NCI-H1048 (cell line): ENCODE data around the gene ATP8B1.
"Not testable (repeated sequence)": the region's sequence is repeated elsewhere in the genome, so short reads cannot be mapped to it uniquely, and the experiment has no call there.

Experiments used
- DNase-seq: peaks from one replicate; lab custom pipeline; 2025; lab: John Stamatoyannopoulos, UW

ATP8B1 gene

GRCh38 chr18:57660961-57661360, 142.2 kb downstream of the ATP8B1 start:
- no peak for DNase-seq

- DNase-seq, result no peak
Measured at GRCh38 chr18:57659460-57660102, 143.5 kb downstream of the ATP8B1 start.

GRCh38 chr18:57657542-57657941, 145.6 kb downstream of the ATP8B1 start:
- no peak for DNase-seq

GRCh38 chr18:57655740-57656139, 147.4 kb downstream of the ATP8B1 start:
- no peak for DNase-seq

- no peak for DNase-seq
Measured at GRCh38 chr18:57651914-57652313, 151.2 kb downstream of the ATP8B1 start.

GRCh38 chr18:57649556-57650500, 153.3 kb downstream of the ATP8B1 start:
- no peak for DNase-seq

GRCh38 chr18:57648414-57648813, 154.7 kb downstream of the ATP8B1 start:
- no peak for DNase-seq

- no peak for DNase-seq
Measured at GRCh38 chr18:57644540-57644939, 158.6 kb downstream of the ATP8B1 start.

GRCh38 chr18:57643726-57644125, 159.4 kb downstream of the ATP8B1 start:
- DNase-seq, result not testable (repeated sequence)

GRCh38 chr18:57642462-57642861, 160.7 kb downstream of the ATP8B1 start:
- not testable (repeated sequence) for DNase-seq

- no peak for DNase-seq
Measured at GRCh38 chr18:57640749-57641148, 162.4 kb downstream of the ATP8B1 start.

GRCh38 chr18:57640236-57640635, 162.9 kb downstream of the ATP8B1 start:
- no peak for DNase-seq

GRCh38 chr18:57635003-57635822, 167.9 kb downstream of the ATP8B1 start:
- no peak for DNase-seq

GRCh38 chr18:57631697-57632096, 171.4 kb downstream of the ATP8B1 start:
- DNase-seq, result no peak

GRCh38 chr18:57630754-57631595, 172.1 kb downstream of the ATP8B1 start:
- no peak for DNase-seq

- DNase-seq, result peak; percentile 44
Measured at GRCh38 chr18:57630002-57630753, 172.9 kb downstream of the ATP8B1 start.

- no peak for DNase-seq
Measured at GRCh38 chr18:57629422-57629821, 173.7 kb downstream of the ATP8B1 start.

- no peak for DNase-seq
Measured at GRCh38 chr18:57627488-57627887, 175.6 kb downstream of the ATP8B1 start.

GRCh38 chr18:57624988-57625387, 178.1 kb downstream of the ATP8B1 start:
- DNase-seq, result no peak

GRCh38 chr18:57621246-57621604, 181.9 kb downstream of the ATP8B1 start:
- no peak for DNase-seq

GRCh38 chr18:57619876-57620275, 183.2 kb downstream of the ATP8B1 start:
- DNase-seq, result no peak
